ENCODE results near the gene CGN.

GRCh38 chr1:151534662-151535278 lies 23.6 kb downstream of the CGN start:
- peak; percentile 80 for TF ChIP-seq CTCF (IDR thresholded peaks at IDR 0.05; ENCODE audit: insufficient read depth, low read length)
- TF ChIP-seq POLR2AphosphoS5 (IDR thresholded peaks at IDR 0.05; ENCODE audit: low read depth) = no peak
- TF ChIP-seq GABPA (IDR thresholded peaks at IDR 0.05; ENCODE audit: low read depth) = no peak
- TF ChIP-seq, protein P1, sequence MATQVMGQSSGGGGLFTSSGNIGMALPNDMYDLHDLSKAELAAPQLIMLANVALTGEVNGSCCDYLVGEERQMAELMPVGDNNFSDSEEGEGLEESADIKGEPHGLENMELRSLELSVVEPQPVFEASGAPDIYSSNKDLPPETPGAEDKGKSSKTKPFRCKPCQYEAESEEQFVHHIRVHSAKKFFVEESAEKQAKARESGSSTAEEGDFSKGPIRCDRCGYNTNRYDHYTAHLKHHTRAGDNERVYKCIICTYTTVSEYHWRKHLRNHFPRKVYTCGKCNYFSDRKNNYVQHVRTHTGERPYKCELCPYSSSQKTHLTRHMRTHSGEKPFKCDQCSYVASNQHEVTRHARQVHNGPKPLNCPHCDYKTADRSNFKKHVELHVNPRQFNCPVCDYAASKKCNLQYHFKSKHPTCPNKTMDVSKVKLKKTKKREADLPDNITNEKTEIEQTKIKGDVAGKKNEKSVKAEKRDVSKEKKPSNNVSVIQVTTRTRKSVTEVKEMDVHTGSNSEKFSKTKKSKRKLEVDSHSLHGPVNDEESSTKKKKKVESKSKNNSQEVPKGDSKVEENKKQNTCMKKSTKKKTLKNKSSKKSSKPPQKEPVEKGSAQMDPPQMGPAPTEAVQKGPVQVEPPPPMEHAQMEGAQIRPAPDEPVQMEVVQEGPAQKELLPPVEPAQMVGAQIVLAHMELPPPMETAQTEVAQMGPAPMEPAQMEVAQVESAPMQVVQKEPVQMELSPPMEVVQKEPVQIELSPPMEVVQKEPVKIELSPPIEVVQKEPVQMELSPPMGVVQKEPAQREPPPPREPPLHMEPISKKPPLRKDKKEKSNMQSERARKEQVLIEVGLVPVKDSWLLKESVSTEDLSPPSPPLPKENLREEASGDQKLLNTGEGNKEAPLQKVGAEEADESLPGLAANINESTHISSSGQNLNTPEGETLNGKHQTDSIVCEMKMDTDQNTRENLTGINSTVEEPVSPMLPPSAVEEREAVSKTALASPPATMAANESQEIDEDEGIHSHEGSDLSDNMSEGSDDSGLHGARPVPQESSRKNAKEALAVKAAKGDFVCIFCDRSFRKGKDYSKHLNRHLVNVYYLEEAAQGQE (IDR thresholded peaks at IDR 0.05; ENCODE audit: insufficient replicate concordance, low read depth) = no peak
- no peak for TF ChIP-seq SPI1 (IDR thresholded peaks at IDR 0.05; ENCODE audit: borderline replicate concordance, low read depth)

Data from HL-60 (cell line).